ENCODE data around the gene NLRP5. TPM values are rescaled to one million over a fixed set of nuclear protein-coding genes. Genes with fewer than 3 reads are reported as not detected.
"Not testable (repeated sequence)": the region's sequence is repeated elsewhere in the genome, so short reads cannot be mapped to it uniquely, and the experiment has no call there.

NLRP5 gene
- not detected in 2 replicates for total RNA-seq

DNA sequence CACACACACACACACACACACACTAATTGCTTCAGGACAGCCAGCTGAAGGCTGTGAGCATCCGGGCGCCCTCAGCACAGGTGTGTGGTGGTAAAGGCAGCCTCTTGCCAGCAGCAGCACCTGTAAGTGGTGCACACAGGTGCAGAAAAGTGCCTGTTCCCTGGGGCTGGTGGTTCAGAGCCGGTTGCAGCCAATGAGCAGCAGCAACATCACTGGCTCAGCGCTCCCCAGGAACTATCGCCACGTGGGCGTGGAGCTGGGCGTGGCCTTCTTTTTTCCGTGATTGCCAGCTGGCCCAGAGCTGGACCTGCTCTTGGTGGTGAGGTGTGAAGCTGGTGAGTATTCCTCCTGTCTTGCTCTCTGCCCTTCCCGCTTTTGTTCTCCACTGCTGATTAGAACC lies at the start of gene NLRP5:
NLRP5 (plus strand) TSS at position 289 of the 400 bp plus-strand sequence.
- no peak within 1 kb of the TSS for H3K4me3 ChIP-seq (ENCODE audit: low read depth, low read length)
- no peaks in the 10 kb centered on the region for H3K36me3 ChIP-seq (ENCODE audit: control insufficient read depth, insufficient read depth, low read length)
- FAIRE-seq, result no peak

DNA sequence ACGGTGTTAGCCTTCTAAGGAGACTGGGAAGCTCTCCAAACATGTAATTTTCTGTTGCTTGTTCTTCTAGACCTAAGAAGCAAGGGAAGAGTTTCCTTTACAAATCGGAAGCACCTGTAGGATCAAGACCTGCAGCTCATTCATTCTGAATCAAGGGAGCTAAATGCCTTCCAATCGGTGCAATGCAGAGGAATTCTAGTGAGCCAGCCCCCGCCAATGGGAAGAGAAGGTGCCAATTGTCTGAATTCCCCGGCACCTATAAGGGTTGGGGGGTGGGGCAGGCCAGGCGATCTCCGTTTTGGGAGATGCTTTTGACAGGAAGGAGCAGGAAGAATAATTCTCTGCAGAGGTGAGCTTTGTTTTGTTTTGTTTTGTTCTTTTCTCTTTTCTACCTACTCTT lies 47.4 kb upstream of the NLRP5 start:
- FAIRE-seq, result no peak
- DNase-seq (ENCODE audit: low read depth), result no peak
- no peaks in the 10 kb centered on the region for H3K27me3 ChIP-seq (ENCODE audit: control insufficient read depth, insufficient read depth, low read length)
- H3K4me3 ChIP-seq (ENCODE audit: low read depth, low read length), result no peak overlapping the region
- TF ChIP-seq, protein P1, sequence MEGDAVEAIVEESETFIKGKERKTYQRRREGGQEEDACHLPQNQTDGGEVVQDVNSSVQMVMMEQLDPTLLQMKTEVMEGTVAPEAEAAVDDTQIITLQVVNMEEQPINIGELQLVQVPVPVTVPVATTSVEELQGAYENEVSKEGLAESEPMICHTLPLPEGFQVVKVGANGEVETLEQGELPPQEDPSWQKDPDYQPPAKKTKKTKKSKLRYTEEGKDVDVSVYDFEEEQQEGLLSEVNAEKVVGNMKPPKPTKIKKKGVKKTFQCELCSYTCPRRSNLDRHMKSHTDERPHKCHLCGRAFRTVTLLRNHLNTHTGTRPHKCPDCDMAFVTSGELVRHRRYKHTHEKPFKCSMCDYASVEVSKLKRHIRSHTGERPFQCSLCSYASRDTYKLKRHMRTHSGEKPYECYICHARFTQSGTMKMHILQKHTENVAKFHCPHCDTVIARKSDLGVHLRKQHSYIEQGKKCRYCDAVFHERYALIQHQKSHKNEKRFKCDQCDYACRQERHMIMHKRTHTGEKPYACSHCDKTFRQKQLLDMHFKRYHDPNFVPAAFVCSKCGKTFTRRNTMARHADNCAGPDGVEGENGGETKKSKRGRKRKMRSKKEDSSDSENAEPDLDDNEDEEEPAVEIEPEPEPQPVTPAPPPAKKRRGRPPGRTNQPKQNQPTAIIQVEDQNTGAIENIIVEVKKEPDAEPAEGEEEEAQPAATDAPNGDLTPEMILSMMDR (IDR thresholded peaks at IDR 0.05; ENCODE audit: insufficient read depth, low read length, severe bottlenecking), result no peak
- H3K36me3 ChIP-seq (ENCODE audit: control insufficient read depth, insufficient read depth, low read length), result no peaks in the 10 kb centered on the region

More for the DNA sequence above, at the start of gene NLRP5:
- no peaks in the 10 kb centered on the region for H3K27me3 ChIP-seq (ENCODE audit: control insufficient read depth, insufficient read depth, low read length)
- DNase-seq (ENCODE audit: low read depth), result no peak
- TF ChIP-seq, protein P1 (IDR thresholded peaks at IDR 0.05; ENCODE audit: insufficient read depth, low read length, severe bottlenecking), result no peak

GRCh38 chr19:55940306-55940705 lies 46.3 kb upstream of the NLRP5 start:
- Histone ChIP-seq H3K36me3 (ENCODE audit: control insufficient read depth, insufficient read depth, low read length) (no peaks in the 10 kb centered on the region), H3K27me3 (ENCODE audit: control insufficient read depth, insufficient read depth, low read length) (no peaks in the 10 kb centered on the region), H3K4me3 (ENCODE audit: low read depth, low read length) (no peak overlapping the region)
- FAIRE-seq (no peak), DNase-seq (ENCODE audit: low read depth) (no peak)
- TF ChIP-seq, protein P1 (IDR thresholded peaks at IDR 0.05; ENCODE audit: insufficient read depth, low read length, severe bottlenecking), result no peak

DNA sequence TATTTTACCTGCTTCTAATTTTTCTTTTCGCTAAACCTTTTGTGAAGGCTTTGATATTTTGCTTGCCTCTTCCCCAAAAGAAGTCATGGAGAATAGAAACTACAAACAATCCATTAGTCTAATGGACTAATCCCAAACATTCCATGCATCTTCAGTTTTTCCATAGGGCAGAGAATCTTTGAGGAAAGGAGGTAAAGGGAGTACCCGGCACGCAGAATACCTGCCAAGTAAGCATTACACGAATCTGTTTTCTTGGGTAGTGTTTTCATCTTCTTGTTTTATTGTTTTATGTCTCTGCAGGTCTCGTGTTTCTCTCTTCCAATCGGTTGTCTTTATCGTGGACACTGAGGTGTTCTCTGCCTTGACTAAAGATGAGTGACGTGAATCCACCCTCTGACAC lies 39.0 kb upstream of the NLRP5 start, which contains the start of gene NLRP8:
NLRP8 (plus strand) TSS at position 301 of the 400 bp plus-strand sequence.
- TF ChIP-seq, protein P1 (IDR thresholded peaks at IDR 0.05; ENCODE audit: insufficient read depth, low read length, severe bottlenecking), result no peak
- H3K4me3 ChIP-seq (ENCODE audit: low read depth, low read length), result no peak within 1 kb of the TSS
- no peak for DNase-seq (ENCODE audit: low read depth)
- FAIRE-seq, result no peak
- no peaks in the 10 kb centered on the region for H3K27me3 ChIP-seq (ENCODE audit: control insufficient read depth, insufficient read depth, low read length)
- H3K36me3 ChIP-seq (ENCODE audit: control insufficient read depth, insufficient read depth, low read length), result no peaks in the 10 kb centered on the region

DNA sequence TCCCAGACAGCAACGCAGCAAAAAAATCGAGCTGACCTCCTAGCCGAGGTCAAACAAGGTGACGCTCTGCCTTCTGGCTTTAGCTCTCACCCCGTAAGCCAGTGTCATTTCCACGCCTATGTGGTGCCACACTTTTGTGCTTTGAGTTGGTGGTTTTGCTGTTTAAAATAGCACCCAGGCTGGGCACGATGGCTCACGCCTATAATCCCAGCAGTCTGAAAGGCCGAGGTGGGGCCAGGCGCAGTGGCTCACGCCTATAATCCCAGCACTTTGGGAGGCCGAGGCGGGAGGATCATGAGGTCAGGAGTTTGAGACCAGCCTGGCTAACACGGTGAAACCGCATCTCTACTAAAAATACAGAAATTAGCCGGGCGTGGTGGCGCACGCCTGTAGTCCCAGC lies 36.0 kb upstream of the NLRP5 start:
- H3K36me3 ChIP-seq (ENCODE audit: control insufficient read depth, insufficient read depth, low read length); FAIRE-seq; H3K27me3 ChIP-seq (ENCODE audit: control insufficient read depth, insufficient read depth, low read length); DNase-seq (ENCODE audit: low read depth); H3K4me3 ChIP-seq (ENCODE audit: low read depth, low read length): not testable (repeated sequence)

GRCh38 chr19:55956431-55956830 lies 30.1 kb upstream of the NLRP5 start:
- TF ChIP-seq, protein P1 (IDR thresholded peaks at IDR 0.05; ENCODE audit: insufficient read depth, low read length, severe bottlenecking), result no peak
- H3K4me3 ChIP-seq (ENCODE audit: low read depth, low read length), result no peak overlapping the region
- DNase-seq (ENCODE audit: low read depth) (no peak), FAIRE-seq (no peak)
- no peaks in the 10 kb centered on the region for H3K36me3 ChIP-seq (ENCODE audit: control insufficient read depth, insufficient read depth, low read length)
- H3K27me3 ChIP-seq (ENCODE audit: control insufficient read depth, insufficient read depth, low read length), result no peaks in the 10 kb centered on the region
